Endodermal cell (in vitro differentiated cells): ENCODE results near the gene COL4A1. TPM values are rescaled to one million over a fixed set of nuclear protein-coding genes. Genes with fewer than 3 reads are reported as not detected.

Source experiments
- DNase-seq: peaks from one replicate; pipeline ENCODE4 v3.0.0-alpha.2; 2017
- H3K27ac ChIP-seq: 2 replicates; pipeline ENCODE4 v1.5.1; 2013; ENCODE audit warnings: mild to moderate bottlenecking, low read depth, low read length, moderate library complexity
- H3K27me3 ChIP-seq: 2 replicates; pipeline ENCODE4 v1.6.1; 2013; ENCODE audit warnings: mild to moderate bottlenecking, low read length, moderate library complexity; ENCODE audit not compliant: insufficient read depth, control insufficient read depth, poor library complexity, severe bottlenecking
- H3K36me3 ChIP-seq: 2 replicates; pipeline ENCODE4 v1.7.0; 2013; ENCODE audit warnings: mild to moderate bottlenecking, low read length, moderate library complexity; ENCODE audit not compliant: control insufficient read depth, insufficient read depth
- H3K4me1 ChIP-seq: one replicate; pipeline ENCODE4 v1.7.0; 2013; ENCODE audit warnings: low read length; ENCODE audit not compliant: control insufficient read depth, insufficient read depth
- H3K4me3 ChIP-seq: 2 replicates; pipeline ENCODE4 v1.5.1; 2013; ENCODE audit warnings: mild to moderate bottlenecking, low read length, moderate library complexity
- H3K9ac ChIP-seq: 2 replicates; pipeline ENCODE4 v1.6.1; 2013; ENCODE audit warnings: mild to moderate bottlenecking, low read length, moderate library complexity; ENCODE audit not compliant: poor library complexity, severe bottlenecking; ENCODE audit errors: extremely low read depth
- H3K9me3 ChIP-seq: 2 replicates; pipeline ENCODE4 v1.6.1; 2013; ENCODE audit warnings: mild to moderate bottlenecking, low read length, moderate library complexity; ENCODE audit not compliant: control insufficient read depth
- H3K27ac Mint-ChIP-seq: 2 replicates; pipeline ENCODE4 v1.8.0; 2020; ENCODE audit warnings: mixed read lengths
- H3K27me3 Mint-ChIP-seq: 2 replicates; pipeline ENCODE4 v1.8.0; 2021; ENCODE audit warnings: mild to moderate bottlenecking, mixed read lengths; ENCODE audit not compliant: insufficient read depth
- H3K36me3 Mint-ChIP-seq: 2 replicates; pipeline ENCODE4 v1.8.0; 2020; ENCODE audit warnings: low read depth, mixed read lengths
- H3K4me1 Mint-ChIP-seq: 2 replicates; pipeline ENCODE4 v1.8.0; 2020; ENCODE audit warnings: mixed read lengths
- H3K4me3 Mint-ChIP-seq: 2 replicates; pipeline ENCODE4 v1.8.0; 2020; ENCODE audit warnings: mild to moderate bottlenecking, moderate library complexity, mixed read lengths
- H3K9me3 Mint-ChIP-seq: 2 replicates; pipeline ENCODE4 v1.8.0; 2020; ENCODE audit warnings: mild to moderate bottlenecking, mixed read lengths
- CTCF ChIP-seq: fragments of 200-600 bp; sonication (generic); conservative IDR thresholded peaks from 2 replicates; pipeline ENCODE4 v1.5.0; 2021; ENCODE audit warnings: antibody characterized with exemption, mild to moderate bottlenecking
- WGBS, 2 experiments: methylation state at CpG; one replicate each; pipeline versions ENCODE4 v1.1.5 to v1.1.7; 2013; ENCODE audit warnings: missing lambda C conversion rate in 2 of 2, mixed read lengths in 1 of 2; ENCODE audit not compliant: insufficient coverage in 1 of 2, insufficient read length in 1 of 2; 5-methylcytosine and 5-hydroxymethylcytosine counted together
- total RNA-seq, 2 donors: library from RNA; stranded (reverse); fragmentation: NEBNext Ultra II Directional in 1 of 2; extraction: Animal tissue kit (Norgen Biotek cat#: 25700) in 1 of 2; gene quantifications; 2 replicates in 1 of 2; 3 replicates in 1 of 2; pipeline ENCODE4 v1.2.1, GENCODE V29; 2021

COL4A1 gene
- total RNA-seq, 2 donors from 2014 or later = 702 to 764 TPM

- WGBS, 2 experiments = 88 to 93% methylated on average over 16 to 19 of the region's 19 CpGs
- H3K4me1 Mint-ChIP-seq = peaks cover 51% of the 10 kb centered on the region
- Histone ChIP-seq H3K36me3 (peaks cover 65% of the 10 kb centered on the region), H3K4me1 (peaks cover 20% of the 10 kb centered on the region), H3K27me3 (no peaks in the 10 kb centered on the region), H3K27ac (no peak overlapping the region), H3K9ac (no peak overlapping the region), H3K9me3 (no peaks in the 10 kb centered on the region), H3K4me3 (no peak overlapping the region)
- TF ChIP-seq CTCF = no peak
- no peak overlapping the region for H3K4me3 Mint-ChIP-seq
- DNase-seq = peak; percentile 55
- H3K9me3 Mint-ChIP-seq = no peaks in the 10 kb centered on the region
- H3K27ac Mint-ChIP-seq = peak overlapping the region; percentile 9
- H3K36me3 Mint-ChIP-seq = peaks cover 60% of the 10 kb centered on the region
- H3K27me3 Mint-ChIP-seq = no peaks in the 10 kb centered on the region
These were observed 13.0 kb upstream of the COL4A1 start for GRCh38 chr13:110319774-110320509.

GRCh38 chr13:110319397-110319773, 12.4 kb upstream of the COL4A1 start:
- no peak overlapping the region for H3K27ac ChIP-seq
- Mint-ChIP-seq H3K36me3 (peaks cover 58% of the 10 kb centered on the region), H3K27me3 (no peaks in the 10 kb centered on the region), H3K4me1 (peaks cover 48% of the 10 kb centered on the region), H3K4me3 (no peak overlapping the region), H3K27ac (peak overlapping the region; percentile 9), H3K9me3 (no peaks in the 10 kb centered on the region)
- H3K36me3 ChIP-seq = peaks cover 65% of the 10 kb centered on the region
- H3K27me3 ChIP-seq = no peaks in the 10 kb centered on the region
- no peak for TF ChIP-seq CTCF
- H3K9me3 ChIP-seq = no peaks in the 10 kb centered on the region
- peaks cover 18% of the 10 kb centered on the region for H3K4me1 ChIP-seq
- 86 to 92% methylated on average over 2 to 4 of the region's 4 CpGs for WGBS, 2 experiments
- no peak overlapping the region for H3K4me3 ChIP-seq
- peak; percentile 43 for DNase-seq
- H3K9ac ChIP-seq = no peak overlapping the region

- Mint-ChIP-seq H3K4me1 (peaks cover 50% of the 10 kb centered on the region), H3K9me3 (no peaks in the 10 kb centered on the region), H3K36me3 (peaks cover 58% of the 10 kb centered on the region), H3K27me3 (no peaks in the 10 kb centered on the region), H3K4me3 (no peak overlapping the region), H3K27ac (no peak overlapping the region)
- no peak for TF ChIP-seq CTCF
- WGBS, 2 experiments = 67 to 77% methylated on average over 3 to 7 of the region's 7 CpGs
- no peak for DNase-seq
- no peaks in the 10 kb centered on the region for H3K27me3 ChIP-seq
- H3K36me3 ChIP-seq = peaks cover 65% of the 10 kb centered on the region
- H3K4me3 ChIP-seq = no peak overlapping the region
- H3K9me3 ChIP-seq = no peaks in the 10 kb centered on the region
- no peak overlapping the region for H3K9ac ChIP-seq
- H3K27ac ChIP-seq = no peak overlapping the region
- peaks cover 21% of the 10 kb centered on the region for H3K4me1 ChIP-seq
These were observed 12.0 kb upstream of the COL4A1 start for GRCh38 chr13:110318920-110319319.
